AG04450 (cell line): ENCODE results near the gene SLC35F3. TPM values are rescaled to one million over a fixed set of nuclear protein-coding genes. Genes with fewer than 3 reads are reported as not detected.
A peak's percentile ranks its signal among the peaks of the same experiment; 100 is the strongest.
"Not testable (repeated sequence)": the region's sequence is repeated elsewhere in the genome, so short reads cannot be mapped to it uniquely, and the experiment has no call there.

ENCODE experiments used
- CTCF ChIA-PET: fragments of 300-600, 350-600 bp; formaldehyde crosslinking; extraction: SDS; loops from one replicate; lab custom pipeline; 2022; ENCODE audit warnings: antibody characterized with exemption, inconsistent platforms; lab: Charles Lee
- POLR2A ChIA-PET: fragments of 350-600 bp; formaldehyde crosslinking; extraction: SDS; loops from one replicate; lab custom pipeline; 2021; ENCODE audit warnings: antibody characterized with exemption, inconsistent platforms; lab: Yijun Ruan, JAX
- DNase-seq: peaks from one replicate; pipeline ENCODE4 v3.0.0-alpha.2; 2011; ENCODE audit warnings: low read depth, low spot score
- H3K27ac ChIP-seq: one replicate; pipeline ENCODE4 v1.5.1; 2012; ENCODE audit warnings: low read depth, low read length, control low read depth
- H3K27me3 ChIP-seq: one replicate; pipeline ENCODE4 v1.6.0; 2012; ENCODE audit warnings: low read length; ENCODE audit not compliant: control insufficient read depth, insufficient read depth
- H3K4me3 ChIP-seq: 2 replicates; pipeline ENCODE4 v1.5.1; 2011; ENCODE audit warnings: mild to moderate bottlenecking, low read depth, low read length, control low read depth
- H3K9me3 ChIP-seq: 2 replicates; pipeline ENCODE4 v1.5.1; 2012; ENCODE audit warnings: low read length; ENCODE audit not compliant: control insufficient read depth, insufficient read depth
- polyA plus RNA-seq: library from polyadenylated mRNA; depleted of rRNA; stranded (reverse); fragments of >200 nt; gene quantifications from 2 replicates; pipeline ENCODE4 v1.2.3, GENCODE V29; 2011
- TF ChIP-seq, protein P1 (sequence below): IDR thresholded peaks from 2 replicates; pipeline ENCODE4 v1.5.1; 2011; ENCODE audit warnings: low read depth, low read length, control low read depth, inconsistent platforms

The SLC35F3 gene
- polyA plus RNA-seq, 1 experiment: 0.04 TPM

DNA sequence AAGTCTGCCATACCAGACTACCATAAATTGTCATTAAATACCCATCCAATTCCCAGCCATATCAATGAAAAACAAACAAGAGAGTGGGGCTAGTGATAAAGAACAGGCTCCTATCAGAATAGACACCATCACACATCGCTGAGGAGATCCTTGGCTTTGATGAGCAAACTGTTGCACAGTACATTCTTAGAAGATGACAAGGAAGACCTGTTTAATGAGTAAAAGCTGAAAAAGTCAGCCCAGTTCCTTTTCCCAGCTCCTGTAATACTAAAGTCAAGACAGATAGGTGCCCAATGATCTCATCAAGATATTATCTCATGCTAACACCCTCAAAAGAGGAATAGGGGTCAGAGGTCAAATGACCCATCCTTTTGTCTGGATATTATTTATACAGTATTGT, 304.3 kb downstream of the SLC35F3 start:
- Histone ChIP-seq H3K4me3 (no peak overlapping the region), H3K27ac (no peak overlapping the region), H3K9me3 (no peaks in the 10 kb centered on the region), H3K27me3 (peaks cover 11% of the 10 kb centered on the region)
- CTCF ChIA-PET: interaction anchor here (1.0 kb wide), 1 partner anchor 101 kb away, joined by 3 read pairs; no protein-coding TSS in a partner anchor
- TF ChIP-seq, protein P1, sequence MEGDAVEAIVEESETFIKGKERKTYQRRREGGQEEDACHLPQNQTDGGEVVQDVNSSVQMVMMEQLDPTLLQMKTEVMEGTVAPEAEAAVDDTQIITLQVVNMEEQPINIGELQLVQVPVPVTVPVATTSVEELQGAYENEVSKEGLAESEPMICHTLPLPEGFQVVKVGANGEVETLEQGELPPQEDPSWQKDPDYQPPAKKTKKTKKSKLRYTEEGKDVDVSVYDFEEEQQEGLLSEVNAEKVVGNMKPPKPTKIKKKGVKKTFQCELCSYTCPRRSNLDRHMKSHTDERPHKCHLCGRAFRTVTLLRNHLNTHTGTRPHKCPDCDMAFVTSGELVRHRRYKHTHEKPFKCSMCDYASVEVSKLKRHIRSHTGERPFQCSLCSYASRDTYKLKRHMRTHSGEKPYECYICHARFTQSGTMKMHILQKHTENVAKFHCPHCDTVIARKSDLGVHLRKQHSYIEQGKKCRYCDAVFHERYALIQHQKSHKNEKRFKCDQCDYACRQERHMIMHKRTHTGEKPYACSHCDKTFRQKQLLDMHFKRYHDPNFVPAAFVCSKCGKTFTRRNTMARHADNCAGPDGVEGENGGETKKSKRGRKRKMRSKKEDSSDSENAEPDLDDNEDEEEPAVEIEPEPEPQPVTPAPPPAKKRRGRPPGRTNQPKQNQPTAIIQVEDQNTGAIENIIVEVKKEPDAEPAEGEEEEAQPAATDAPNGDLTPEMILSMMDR: no peak
- POLR2A ChIA-PET: no interaction called here
- no peak for DNase-seq

DNA sequence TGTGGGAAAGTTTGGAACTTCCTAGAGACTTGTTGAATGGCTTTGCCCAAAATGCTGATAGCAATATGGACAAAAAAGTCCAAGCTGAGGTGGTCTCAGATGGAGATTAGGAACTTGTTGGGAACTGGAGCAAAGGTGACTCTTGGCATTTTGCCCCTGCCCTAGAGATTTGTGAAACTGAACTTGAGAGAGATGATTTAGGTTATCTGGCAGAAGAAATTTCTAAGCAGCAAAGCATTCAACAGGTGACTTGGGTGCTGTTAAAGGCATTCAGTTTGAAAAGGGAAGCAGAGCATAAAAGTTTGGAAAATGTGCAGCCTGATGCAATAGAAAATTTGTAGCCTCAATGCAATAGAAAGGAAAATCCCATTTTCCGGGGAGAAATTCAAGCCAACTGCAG, 306.0 kb downstream of the SLC35F3 start:
- POLR2A ChIA-PET, H3K9me3 ChIP-seq, H3K27ac ChIP-seq, H3K4me3 ChIP-seq, CTCF ChIA-PET, DNase-seq: not testable (repeated sequence)
- H3K27me3 ChIP-seq: peaks cover 25% of the 10 kb centered on the region

DNA sequence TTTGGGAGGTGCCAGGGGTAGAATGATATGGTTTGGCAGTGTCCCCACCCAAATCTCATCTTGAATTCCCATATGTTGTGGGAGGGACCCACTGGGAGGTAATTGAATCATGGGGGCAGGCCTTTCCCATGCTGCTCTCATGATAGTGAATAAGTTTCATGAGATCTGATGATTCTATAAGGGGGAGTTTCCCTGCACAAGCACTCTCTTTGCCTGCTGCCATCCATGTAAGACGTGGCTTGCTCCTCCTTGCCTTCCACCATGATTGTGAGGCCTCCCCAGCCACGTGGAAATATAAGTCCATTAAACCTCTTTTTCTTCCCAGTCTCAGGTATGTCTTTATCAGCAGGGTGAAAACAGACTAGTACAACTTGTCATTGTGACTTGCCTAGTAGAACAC, 307.4 kb downstream of the SLC35F3 start:
- POLR2A ChIA-PET, H3K27ac ChIP-seq, H3K4me3 ChIP-seq, H3K9me3 ChIP-seq, DNase-seq: not testable (repeated sequence)
- peaks cover 29% of the 10 kb centered on the region for H3K27me3 ChIP-seq
- CTCF ChIA-PET: interaction anchor here (1.1 kb wide), 1 partner anchor 98 kb away, joined by 6 read pairs; no protein-coding TSS in a partner anchor

DNA sequence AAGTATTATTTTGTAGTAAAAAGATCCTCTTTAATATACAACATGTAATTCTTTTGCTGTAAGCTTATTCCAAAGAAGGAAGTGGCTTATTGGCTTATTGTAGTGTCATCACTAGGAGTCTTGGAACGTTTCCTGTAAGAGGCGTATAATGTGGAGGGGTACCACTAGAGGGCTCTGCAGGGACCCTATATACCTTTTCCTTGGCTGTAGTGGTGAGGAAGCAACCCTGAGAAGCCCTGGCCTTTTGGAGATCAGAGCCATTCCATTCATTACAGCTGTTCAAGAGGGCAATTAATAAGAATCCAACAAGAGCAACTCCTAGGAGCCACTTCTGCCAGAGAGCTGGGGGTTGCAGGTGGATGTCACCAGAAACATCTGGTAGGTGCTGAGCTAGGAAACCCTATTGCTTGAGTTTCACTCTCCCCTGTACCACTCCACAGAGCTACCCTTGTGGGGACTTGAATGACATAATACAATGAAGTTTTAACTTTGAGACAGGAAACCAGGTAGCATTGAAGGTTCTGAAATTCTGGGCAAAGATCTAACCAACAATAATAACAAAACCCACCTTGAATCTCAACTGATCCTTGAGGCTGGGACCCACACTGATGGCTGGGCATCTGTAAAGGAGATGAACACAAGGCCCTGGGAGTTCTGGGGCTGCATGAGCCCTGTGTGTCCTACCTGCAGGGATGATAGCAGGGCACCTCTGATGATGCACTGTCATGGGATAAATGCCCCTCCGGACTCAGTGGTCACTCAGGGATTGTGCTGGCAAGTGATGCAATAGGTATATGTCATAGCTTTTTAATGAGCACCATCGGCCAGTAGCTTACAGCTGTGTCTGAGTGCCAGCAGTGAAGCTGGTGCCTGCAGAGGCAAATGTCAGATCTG, 308.5 kb downstream of the SLC35F3 start:
- H3K4me3 ChIP-seq: no peak overlapping the region
- H3K9me3 ChIP-seq: no peaks in the 10 kb centered on the region
- no peak overlapping the region for H3K27ac ChIP-seq
- TF ChIP-seq, protein P1: peak; percentile 25; the same call in 1 of the 2 replicates
- CTCF ChIA-PET: interaction anchor here (0.6 to 1.1 kb wide), 4 partner anchors 9 to 97 kb away, joined by 3 to 6 read pairs (median 4); no protein-coding TSS in a partner anchor
- H3K27me3 ChIP-seq: peaks cover 29% of the 10 kb centered on the region
- POLR2A ChIA-PET: no interaction called here
- no peak for DNase-seq

DNA sequence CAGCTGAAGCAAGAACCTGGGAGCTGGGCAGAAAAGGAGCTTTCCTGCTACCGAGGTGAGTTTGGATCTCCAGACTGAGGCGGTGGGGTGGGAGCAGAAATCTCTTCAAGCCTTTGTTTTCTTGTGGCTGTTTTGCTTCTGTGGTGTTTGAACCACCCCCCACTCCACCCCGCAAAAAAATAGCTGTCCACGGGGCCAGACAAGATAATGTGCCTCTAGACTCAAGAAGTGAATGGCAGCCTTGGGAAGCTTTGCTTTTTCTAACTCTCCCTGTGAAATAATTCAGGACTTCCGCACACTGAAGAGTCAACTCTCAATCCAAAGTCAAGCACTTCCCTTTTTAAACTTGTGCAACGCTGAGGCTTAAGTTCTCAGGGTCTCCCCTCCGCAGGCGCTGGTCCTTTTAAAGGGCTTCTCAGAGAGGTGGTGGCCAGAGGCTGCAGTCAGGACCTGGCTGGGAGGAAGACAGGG, 309.2 kb downstream of the SLC35F3 start:
- TF ChIP-seq, protein P1: no peak
- H3K9me3 ChIP-seq: no peaks in the 10 kb centered on the region
- no peak overlapping the region for H3K27ac ChIP-seq
- peaks cover 29% of the 10 kb centered on the region for H3K27me3 ChIP-seq
- DNase-seq: no peak
- no peak overlapping the region for H3K4me3 ChIP-seq
- ChIA-PET POLR2A (no interaction called here), CTCF (no interaction called here)
